ENCODE measurements around the gene MCFD2. TPM values are rescaled to one million over a fixed set of nuclear protein-coding genes. Genes with fewer than 3 reads are reported as not detected.

MCFD2 gene
- total and polyA plus RNA-seq, 2 donors (not counting 1 experiment from before 2014, with no cell fraction given) = 31.6 to 53.3 TPM

- Mint-ChIP-seq H3K27me3 (peaks cover 18% of the 10 kb centered on the region), H3K9me3 (ENCODE audit: insufficient read depth) (no peaks in the 10 kb centered on the region), H3K27ac (no peak overlapping the region), H3K4me3 (no peak overlapping the region), H3K4me1 (no peaks in the 10 kb centered on the region)
- ATAC-seq (ENCODE audit: low read depth) (no peak), DNase-seq (no peak)
- peaks cover 0 to 7% (median 1%) of the 10 kb centered on the region in 4 experiments for H3K27me3 ChIP-seq (replicated peaks in 1 of 4; ENCODE audit: control extremely low read depth in 1 of 4, control insufficient read depth in 3 of 4, insufficient read depth in 4 of 4, low read length in 3 of 4)
- H3K9me3 ChIP-seq (ENCODE audit: control extremely low read depth in 1 of 3, control insufficient read depth in 2 of 3, insufficient read depth in 1 of 3, low read length in 2 of 3) = no peaks in the 10 kb centered on the region
- ChIA-PET CTCF (no interaction called here), POLR2A (no interaction called here)
- H2AFZ ChIP-seq (ENCODE audit: insufficient read depth, low read depth, low read length, poor library complexity, severe bottlenecking) = no peak overlapping the region
- H3K27ac ChIP-seq (ENCODE audit: low read length in 2 of 2) = no peak overlapping the region
- H3K4me3 ChIP-seq (ENCODE audit: control extremely low read depth in 1 of 5, extremely low read depth in 1 of 5, insufficient read depth in 1 of 5, low read depth in 2 of 5, low read length in 4 of 5) = no peak overlapping the region
- intact Hi-C loops (cut with micrococcal nuclease) = no loop called here
- H3K9ac ChIP-seq (ENCODE audit: low read length) = no peak overlapping the region
- no peak overlapping the region for H3K4me2 ChIP-seq (replicated peaks; ENCODE audit: low read depth, low read length, poor library complexity, severe bottlenecking)
- TF ChIP-seq CTCF (IDR thresholded peaks at IDR 0.05) (no peak), EZH2 (IDR thresholded peaks at IDR 0.05; ENCODE audit: borderline replicate concordance, insufficient read depth, low read depth, low read length, poor library complexity, severe bottlenecking) (no peak)
- 70% methylated on average over 3 of the region's 5 CpGs for WGBS (ENCODE audit: insufficient coverage)
- H4K20me1 ChIP-seq (ENCODE audit: control insufficient read depth, insufficient read depth, low read length, poor library complexity, severe bottlenecking) = no peaks in the 10 kb centered on the region
- no peaks in the 10 kb centered on the region for H3K79me2 ChIP-seq (ENCODE audit: control insufficient read depth, insufficient read depth, low read length)
- no peaks in the 10 kb centered on the region for H3K4me1 ChIP-seq (ENCODE audit: control insufficient read depth in 2 of 2, insufficient read depth in 2 of 2, low read length in 2 of 2)
- H3K36me3 ChIP-seq (replicated peaks in 1 of 2; ENCODE audit: control extremely low read depth in 1 of 2, control insufficient read depth in 1 of 2, extremely low read depth in 1 of 2, insufficient read depth in 2 of 2, low read length in 1 of 2) = no peaks in the 10 kb centered on the region
Measured at GRCh38 chr2:46873604-46874068, 42.0 kb downstream of the MCFD2 start.

GRCh38 chr2:46872902-46873603, 42.6 kb downstream of the MCFD2 start:
- Mint-ChIP-seq H3K4me3 (no peak overlapping the region), H3K27me3 (peaks cover 19% of the 10 kb centered on the region), H3K9me3 (ENCODE audit: insufficient read depth) (no peaks in the 10 kb centered on the region), H3K4me1 (no peaks in the 10 kb centered on the region), H3K27ac (no peak overlapping the region)
- ATAC-seq (ENCODE audit: low read depth) = no peak
- no peak for DNase-seq
- H3K36me3 ChIP-seq (replicated peaks in 1 of 2; ENCODE audit: control extremely low read depth in 1 of 2, control insufficient read depth in 1 of 2, extremely low read depth in 1 of 2, insufficient read depth in 2 of 2, low read length in 1 of 2) = no peaks in the 10 kb centered on the region
- no peak for TF ChIP-seq CTCF (IDR thresholded peaks at IDR 0.05)
- no peak for TF ChIP-seq EZH2 (IDR thresholded peaks at IDR 0.05; ENCODE audit: borderline replicate concordance, insufficient read depth, low read depth, low read length, poor library complexity, severe bottlenecking)
- CTCF ChIA-PET = interaction anchor here (0.8 to 1.0 kb wide), 2 partner anchors 14 to 16 kb away, joined by 3 to 4 read pairs; no protein-coding TSS in a partner anchor
- H2AFZ ChIP-seq (ENCODE audit: insufficient read depth, low read depth, low read length, poor library complexity, severe bottlenecking) = no peak overlapping the region
- H3K4me3 ChIP-seq (ENCODE audit: control extremely low read depth in 1 of 5, extremely low read depth in 1 of 5, insufficient read depth in 1 of 5, low read depth in 2 of 5, low read length in 4 of 5) = no peak overlapping the region
- no peaks in the 10 kb centered on the region for H3K4me1 ChIP-seq (ENCODE audit: control insufficient read depth in 2 of 2, insufficient read depth in 2 of 2, low read length in 2 of 2)
- no peak overlapping the region for H3K4me2 ChIP-seq (replicated peaks; ENCODE audit: low read depth, low read length, poor library complexity, severe bottlenecking)
- no peaks in the 10 kb centered on the region for H3K79me2 ChIP-seq (ENCODE audit: control insufficient read depth, insufficient read depth, low read length)
- whole genome bisulfite sequencing (ENCODE audit: insufficient coverage) = 90% methylated on average over 3 of the region's 4 CpGs
- H3K9ac ChIP-seq (ENCODE audit: low read length) = no peak overlapping the region
- H4K20me1 ChIP-seq (ENCODE audit: control insufficient read depth, insufficient read depth, low read length, poor library complexity, severe bottlenecking) = no peaks in the 10 kb centered on the region
- intact Hi-C loops (cut with micrococcal nuclease) = no loop called here
- no peaks in the 10 kb centered on the region for H3K9me3 ChIP-seq (ENCODE audit: control extremely low read depth in 1 of 3, control insufficient read depth in 2 of 3, insufficient read depth in 1 of 3, low read length in 2 of 3)
- POLR2A ChIA-PET = no interaction called here
- H3K27me3 ChIP-seq (replicated peaks in 1 of 4; ENCODE audit: control extremely low read depth in 1 of 4, control insufficient read depth in 3 of 4, insufficient read depth in 4 of 4, low read length in 3 of 4) = peaks cover 0 to 7% (median 1%) of the 10 kb centered on the region in 4 experiments
- H3K27ac ChIP-seq (ENCODE audit: low read length in 2 of 2) = no peak overlapping the region

Measured in B cell (primary cell).